Measurements from ENCODE around the gene ZNF331.

ZNF331 gene

GRCh38 chr19:53581871-53582279 lies 43.9 kb downstream of the ZNF331 start:
- Histone ChIP-seq H3K9ac (ENCODE audit: low read length) (no peak overlapping the region), H3K27me3 (ENCODE audit: low read length) (no peaks in the 10 kb centered on the region), H3K4me2 (ENCODE audit: low read depth, low read length, poor library complexity, severe bottlenecking) (no peak overlapping the region), H3K9me2 (replicated peaks; ENCODE audit: insufficient read depth, low read length) (no peaks in the 10 kb centered on the region), H3K27ac (ENCODE audit: low read depth, low read length) (no peak overlapping the region), H2AFZ (ENCODE audit: low read depth, low read length, severe bottlenecking) (no peak overlapping the region), H3F3A (ENCODE audit: insufficient read depth) (no peaks in the 10 kb centered on the region), H3K79me2 (ENCODE audit: insufficient read depth, low read length) (no peaks in the 10 kb centered on the region), H3K4me3 (ENCODE audit: insufficient read depth, low read length, poor library complexity, severe bottlenecking) (no peak overlapping the region), H3K36me3 (ENCODE audit: low read length) (peaks cover 8% of the 10 kb centered on the region), H4K20me1 (ENCODE audit: low read depth, low read length) (no peaks in the 10 kb centered on the region), H3K9me3 (ENCODE audit: insufficient read depth, low read length) (peaks cover 7% of the 10 kb centered on the region; the same call in 1 of the 2 replicates)
- no peak for TF ChIP-seq EZH2phosphoT487 (conservative IDR thresholded peaks at IDR 0.05; ENCODE audit: low read length)

- Histone ChIP-seq H3K4me3 (ENCODE audit: insufficient read depth, low read length, poor library complexity, severe bottlenecking) (no peak overlapping the region), H3K9ac (ENCODE audit: low read length) (no peak overlapping the region)
These were observed 45.2 kb downstream of the ZNF331 start for GRCh38 chr19:53583181-53583580.

GRCh38 chr19:53586277-53586691 lies 48.3 kb downstream of the ZNF331 start:
- TF ChIP-seq CTCF (IDR thresholded peaks at IDR 0.05; ENCODE audit: insufficient read depth, low read length, poor library complexity, severe bottlenecking), result no peak
- TF ChIP-seq EZH2phosphoT487 (conservative IDR thresholded peaks at IDR 0.05; ENCODE audit: low read length), result no peak
- H3K9ac ChIP-seq (ENCODE audit: low read length), result no peak overlapping the region
- H3K4me2 ChIP-seq (ENCODE audit: low read depth, low read length, poor library complexity, severe bottlenecking), result no peak overlapping the region
- H3K4me3 ChIP-seq (ENCODE audit: insufficient read depth, low read length, poor library complexity, severe bottlenecking), result no peak overlapping the region
- no peak overlapping the region for H3K27ac ChIP-seq (ENCODE audit: low read depth, low read length)
- no peaks in the 10 kb centered on the region for H3K79me2 ChIP-seq (ENCODE audit: insufficient read depth, low read length)
- H3K36me3 ChIP-seq (ENCODE audit: low read length), result no peaks in the 10 kb centered on the region
- no peaks in the 10 kb centered on the region for H3K27me3 ChIP-seq (ENCODE audit: low read length)
- H4K20me1 ChIP-seq (ENCODE audit: low read depth, low read length), result no peaks in the 10 kb centered on the region
- no peaks in the 10 kb centered on the region for H3K9me2 ChIP-seq (replicated peaks; ENCODE audit: insufficient read depth, low read length)
- H2AFZ ChIP-seq (ENCODE audit: low read depth, low read length, severe bottlenecking), result no peak overlapping the region
- no peaks in the 10 kb centered on the region for H3F3A ChIP-seq (ENCODE audit: insufficient read depth)
- no peaks in the 10 kb centered on the region for H3K9me3 ChIP-seq (ENCODE audit: insufficient read depth, low read length)

More at GRCh38 chr19:53583181-53583580, 45.2 kb downstream of the ZNF331 start:
- Histone ChIP-seq H3K27ac (ENCODE audit: low read depth, low read length) (no peak overlapping the region), H4K20me1 (ENCODE audit: low read depth, low read length) (no peaks in the 10 kb centered on the region), H3K27me3 (ENCODE audit: low read length) (no peaks in the 10 kb centered on the region), H2AFZ (ENCODE audit: low read depth, low read length, severe bottlenecking) (no peak overlapping the region), H3K4me2 (ENCODE audit: low read depth, low read length, poor library complexity, severe bottlenecking) (no peak overlapping the region), H3F3A (ENCODE audit: insufficient read depth) (no peaks in the 10 kb centered on the region), H3K79me2 (ENCODE audit: insufficient read depth, low read length) (no peaks in the 10 kb centered on the region), H3K9me3 (ENCODE audit: insufficient read depth, low read length) (no peaks in the 10 kb centered on the region), H3K36me3 (ENCODE audit: low read length) (no peaks in the 10 kb centered on the region), H3K9me2 (replicated peaks; ENCODE audit: insufficient read depth, low read length) (no peaks in the 10 kb centered on the region)
- TF ChIP-seq CTCF (IDR thresholded peaks at IDR 0.05; ENCODE audit: insufficient read depth, low read length, poor library complexity, severe bottlenecking), result no peak
- TF ChIP-seq EZH2phosphoT487 (conservative IDR thresholded peaks at IDR 0.05; ENCODE audit: low read length), result no peak

- Histone ChIP-seq H3K9me2 (replicated peaks; ENCODE audit: insufficient read depth, low read length) (no peaks in the 10 kb centered on the region), H3K9ac (ENCODE audit: low read length) (no peak overlapping the region), H3K9me3 (ENCODE audit: insufficient read depth, low read length) (no peaks in the 10 kb centered on the region), H4K20me1 (ENCODE audit: low read depth, low read length) (no peaks in the 10 kb centered on the region), H3K36me3 (ENCODE audit: low read length) (no peaks in the 10 kb centered on the region), H3K27ac (ENCODE audit: low read depth, low read length) (no peak overlapping the region), H3K4me2 (ENCODE audit: low read depth, low read length, poor library complexity, severe bottlenecking) (no peak overlapping the region), H2AFZ (ENCODE audit: low read depth, low read length, severe bottlenecking) (no peak overlapping the region), H3K79me2 (ENCODE audit: insufficient read depth, low read length) (no peaks in the 10 kb centered on the region), H3K27me3 (ENCODE audit: low read length) (no peaks in the 10 kb centered on the region), H3F3A (ENCODE audit: insufficient read depth) (no peaks in the 10 kb centered on the region), H3K4me3 (ENCODE audit: insufficient read depth, low read length, poor library complexity, severe bottlenecking) (no peak overlapping the region)
- no peak for TF ChIP-seq CTCF (IDR thresholded peaks at IDR 0.05; ENCODE audit: insufficient read depth, low read length, poor library complexity, severe bottlenecking)
- no peak for TF ChIP-seq EZH2phosphoT487 (conservative IDR thresholded peaks at IDR 0.05; ENCODE audit: low read length)
These were observed 57.0 kb downstream of the ZNF331 start for GRCh38 chr19:53594811-53595509.

All from SU-DHL-6 (cell line).